Measurements from ENCODE around the gene GRID2IP. TPM values are rescaled to one million over a fixed set of nuclear protein-coding genes. Genes with fewer than 3 reads are reported as not detected.

The GRID2IP gene
- total RNA-seq, 4 donors from 2014 or later: 0.13 TPM; not detected in 3

DNA sequence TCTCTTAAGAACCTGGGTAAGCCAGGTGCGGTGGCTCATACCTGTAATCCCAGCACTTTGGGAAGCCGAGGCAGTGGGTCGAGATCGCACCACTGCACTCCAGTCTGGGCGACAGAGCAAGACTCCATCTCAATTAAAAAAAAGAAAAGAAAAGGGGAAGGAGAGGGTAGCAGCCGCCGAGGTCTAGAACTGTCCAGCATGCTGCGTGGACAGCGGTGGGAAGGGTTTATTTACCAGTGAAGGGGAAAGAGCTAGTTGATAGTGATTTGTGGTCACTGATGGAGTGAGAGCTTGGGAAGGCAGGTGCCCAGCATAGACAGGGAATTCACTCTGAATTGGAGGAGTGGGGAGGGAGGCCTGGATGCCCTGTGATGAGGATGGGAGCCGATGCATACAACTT is 60.1 kb downstream of the GRID2IP start:
- intact Hi-C loops (cut with DNase I; ENCODE audit: low total_unique reads): no loop called here
- Histone ChIP-seq H3K9me3 (no peaks in the 10 kb centered on the region), H3K4me1 (no peaks in the 10 kb centered on the region), H3K4me3 (no peak overlapping the region), H3K27ac (no peak overlapping the region), H3K27me3 (no peaks in the 10 kb centered on the region), H3K36me3 (no peaks in the 10 kb centered on the region)
- ATAC-seq (no peak), DNase-seq (no peak)
- TF ChIP-seq, protein P1, sequence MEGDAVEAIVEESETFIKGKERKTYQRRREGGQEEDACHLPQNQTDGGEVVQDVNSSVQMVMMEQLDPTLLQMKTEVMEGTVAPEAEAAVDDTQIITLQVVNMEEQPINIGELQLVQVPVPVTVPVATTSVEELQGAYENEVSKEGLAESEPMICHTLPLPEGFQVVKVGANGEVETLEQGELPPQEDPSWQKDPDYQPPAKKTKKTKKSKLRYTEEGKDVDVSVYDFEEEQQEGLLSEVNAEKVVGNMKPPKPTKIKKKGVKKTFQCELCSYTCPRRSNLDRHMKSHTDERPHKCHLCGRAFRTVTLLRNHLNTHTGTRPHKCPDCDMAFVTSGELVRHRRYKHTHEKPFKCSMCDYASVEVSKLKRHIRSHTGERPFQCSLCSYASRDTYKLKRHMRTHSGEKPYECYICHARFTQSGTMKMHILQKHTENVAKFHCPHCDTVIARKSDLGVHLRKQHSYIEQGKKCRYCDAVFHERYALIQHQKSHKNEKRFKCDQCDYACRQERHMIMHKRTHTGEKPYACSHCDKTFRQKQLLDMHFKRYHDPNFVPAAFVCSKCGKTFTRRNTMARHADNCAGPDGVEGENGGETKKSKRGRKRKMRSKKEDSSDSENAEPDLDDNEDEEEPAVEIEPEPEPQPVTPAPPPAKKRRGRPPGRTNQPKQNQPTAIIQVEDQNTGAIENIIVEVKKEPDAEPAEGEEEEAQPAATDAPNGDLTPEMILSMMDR (IDR thresholded peaks at IDR 0.05 in 4 of 5, conservative IDR thresholded peaks at IDR 0.05 in 1 of 5): no peak
- TF ChIP-seq POLR2A (IDR thresholded peaks at IDR 0.05): no peak
- in situ Hi-C loops (cut with MboI; ENCODE audit: low sequenced_read_pairs in 4 of 4): no loop called here

DNA sequence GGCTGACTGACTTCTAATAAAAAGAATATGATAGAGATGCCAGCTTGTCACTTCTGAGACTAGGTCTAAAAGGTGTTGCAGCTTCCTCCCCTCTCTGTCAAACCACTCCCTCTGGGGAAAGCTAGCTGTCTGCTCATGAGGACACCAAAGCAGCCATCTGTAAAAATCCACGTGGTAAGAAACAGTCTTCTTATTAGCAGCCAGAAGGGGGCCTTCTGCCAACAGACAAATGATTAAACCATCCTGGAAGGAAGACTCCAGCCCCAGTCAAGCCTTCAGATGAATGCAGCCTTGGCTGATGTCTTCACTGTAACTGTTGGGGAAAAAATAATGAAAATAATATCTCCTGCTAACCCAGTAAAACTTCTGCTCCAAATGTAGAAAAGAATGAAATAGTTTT is 61.6 kb downstream of the GRID2IP start:
- no peaks in the 10 kb centered on the region for H3K9me3 ChIP-seq
- no peaks in the 10 kb centered on the region for H3K27me3 ChIP-seq
- no peak overlapping the region for H3K4me3 ChIP-seq
- in situ Hi-C loops (cut with MboI; ENCODE audit: low sequenced_read_pairs in 4 of 4) (no loop called here), intact Hi-C loops (cut with DNase I; ENCODE audit: low total_unique reads) (no loop called here)
- H3K4me1 ChIP-seq: peaks cover 0 to 2% of the 10 kb centered on the region in 2 donors
- H3K27ac ChIP-seq: no peak overlapping the region
- H3K36me3 ChIP-seq: no peaks in the 10 kb centered on the region
- TF ChIP-seq, protein P1 (IDR thresholded peaks at IDR 0.05 in 4 of 5, conservative IDR thresholded peaks at IDR 0.05 in 1 of 5): no peak
- TF ChIP-seq POLR2A (IDR thresholded peaks at IDR 0.05): no peak
- DNase-seq: no peak
- no peak for ATAC-seq

DNA sequence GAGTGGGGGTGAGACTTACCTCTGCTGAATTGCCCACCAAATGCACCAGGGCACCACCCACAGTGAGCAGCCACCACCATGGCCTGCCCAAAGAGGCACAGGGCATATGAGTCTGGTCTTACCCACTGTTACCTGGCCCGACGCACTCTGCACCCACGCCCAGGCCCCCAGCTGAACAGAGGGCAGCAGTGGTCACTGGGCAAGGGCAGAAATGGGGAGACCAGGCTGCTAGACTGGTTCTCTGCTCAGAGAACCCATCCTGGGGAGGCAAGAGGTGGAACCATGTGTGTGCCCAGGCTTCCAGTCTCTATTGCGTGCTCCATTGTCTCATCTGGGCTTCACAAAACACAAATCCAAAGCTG is 64.1 kb downstream of the GRID2IP start:
- no peak for DNase-seq
- Histone ChIP-seq H3K9me3 (no peaks in the 10 kb centered on the region), H3K27me3 (no peaks in the 10 kb centered on the region), H3K4me3 (no peak overlapping the region), H3K4me1 (peaks cover 8 to 13% of the 10 kb centered on the region in 2 donors), H3K27ac (no peak overlapping the region), H3K36me3 (no peaks in the 10 kb centered on the region)
- ATAC-seq: no peak
- in situ Hi-C loops (cut with MboI; ENCODE audit: low sequenced_read_pairs in 4 of 4) (no loop called here), intact Hi-C loops (cut with DNase I; ENCODE audit: low total_unique reads) (no loop called here)
- TF ChIP-seq, protein P1 (IDR thresholded peaks at IDR 0.05 in 4 of 5, conservative IDR thresholded peaks at IDR 0.05 in 1 of 5): no peak
- TF ChIP-seq POLR2A (IDR thresholded peaks at IDR 0.05): no peak

DNA sequence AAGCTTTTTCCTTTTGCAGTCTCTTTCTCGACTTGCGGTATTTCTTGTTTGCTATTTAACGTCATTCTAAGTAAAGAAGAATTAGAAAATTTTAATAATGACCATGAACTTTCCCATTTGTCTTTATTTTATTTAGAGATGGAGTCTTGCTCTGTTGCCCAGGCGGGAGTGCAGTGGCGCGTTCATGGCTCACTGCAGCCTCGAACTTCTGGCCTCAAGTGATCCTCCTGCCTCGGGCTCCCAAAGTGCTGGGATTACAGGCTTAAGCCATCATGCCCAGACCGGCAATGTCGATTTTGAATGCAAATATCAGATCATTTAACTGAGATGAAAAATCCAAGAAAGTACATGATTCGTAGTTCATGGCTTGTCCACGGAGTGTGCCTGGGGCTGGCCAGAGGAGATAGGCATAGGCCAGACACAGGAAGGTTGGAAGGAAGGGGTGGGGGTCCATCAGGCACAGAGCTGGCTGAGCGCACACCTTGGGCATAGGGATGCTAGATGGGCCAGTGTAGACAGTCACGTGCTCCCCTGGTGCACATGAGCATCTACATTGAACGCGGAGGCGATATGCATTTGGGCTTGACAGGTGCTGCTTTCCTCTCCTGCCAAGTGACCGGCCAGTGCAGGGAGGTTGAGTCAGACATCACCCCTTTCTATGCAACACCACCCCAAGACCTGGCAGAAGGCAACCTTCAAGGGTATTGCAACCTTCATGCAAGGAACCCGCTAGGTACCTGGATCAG is 64.7 kb downstream of the GRID2IP start:
- no peaks in the 10 kb centered on the region for H3K9me3 ChIP-seq
- H3K27me3 ChIP-seq: no peaks in the 10 kb centered on the region
- in situ Hi-C loops (cut with MboI; ENCODE audit: low sequenced_read_pairs in 4 of 4) (no loop called here), intact Hi-C loops (cut with DNase I; ENCODE audit: low total_unique reads) (no loop called here)
- H3K36me3 ChIP-seq: no peaks in the 10 kb centered on the region
- TF ChIP-seq, protein P1 (IDR thresholded peaks at IDR 0.05 in 4 of 5, conservative IDR thresholded peaks at IDR 0.05 in 1 of 5): no peak
- no peak for TF ChIP-seq POLR2A (IDR thresholded peaks at IDR 0.05)
- no peak overlapping the region for H3K27ac ChIP-seq
- ATAC-seq (no peak), DNase-seq (no peak)
- H3K4me3 ChIP-seq: no peak overlapping the region
- H3K4me1 ChIP-seq: peaks cover 14 to 16% of the 10 kb centered on the region in 2 donors

DNA sequence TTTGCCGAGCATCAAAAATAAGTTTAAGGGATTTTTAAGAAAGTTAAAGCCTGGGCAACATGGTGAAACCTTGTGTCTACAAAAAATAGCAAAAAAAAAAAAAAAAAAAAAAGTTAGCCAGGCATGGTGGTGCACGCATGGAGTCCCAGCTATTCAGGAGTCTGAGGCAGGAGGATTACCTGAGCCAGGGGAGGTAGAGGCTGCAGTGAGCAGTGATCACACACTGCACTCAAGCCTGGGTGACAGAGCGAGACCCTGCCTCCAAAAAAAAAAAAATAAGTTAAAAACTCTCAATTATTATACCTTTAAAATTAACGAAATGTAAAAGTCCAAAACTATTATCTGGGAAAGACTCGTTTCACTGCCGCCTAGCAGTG is 68.5 kb downstream of the GRID2IP start:
- Histone ChIP-seq H3K4me1 (peaks cover 41 to 44% of the 10 kb centered on the region in 2 donors), H3K4me3 (peak overlapping the region; percentile 64 to 91 (median 72)), H3K9me3 (no peaks in the 10 kb centered on the region), H3K36me3 (no peaks in the 10 kb centered on the region), H3K27me3 (no peaks in the 10 kb centered on the region), H3K27ac (peak overlapping the region; percentile 76 to 93 (median 87))
- TF ChIP-seq, protein P1 (IDR thresholded peaks at IDR 0.05 in 4 of 5, conservative IDR thresholded peaks at IDR 0.05 in 1 of 5): no peak
- no peak for DNase-seq
- in situ Hi-C loops (cut with MboI; ENCODE audit: low sequenced_read_pairs in 4 of 4): no loop called here
- intact Hi-C loops (cut with DNase I; ENCODE audit: low total_unique reads): no loop called here
- no peak for ATAC-seq
